Erythroblast (primary cell): ENCODE results near the gene SYDE2.

Experiments
- GATA1 ChIP-seq: IDR thresholded peaks from 2 replicates; pipeline ENCODE4 v1.6.1; 2011; ENCODE audit warnings: low read depth, mild to moderate bottlenecking, control low read depth, low read length, moderate library complexity
- POLR2A ChIP-seq: IDR thresholded peaks from 2 replicates; pipeline ENCODE4 v1.6.1; 2011; ENCODE audit warnings: mild to moderate bottlenecking, low read length

DNA sequence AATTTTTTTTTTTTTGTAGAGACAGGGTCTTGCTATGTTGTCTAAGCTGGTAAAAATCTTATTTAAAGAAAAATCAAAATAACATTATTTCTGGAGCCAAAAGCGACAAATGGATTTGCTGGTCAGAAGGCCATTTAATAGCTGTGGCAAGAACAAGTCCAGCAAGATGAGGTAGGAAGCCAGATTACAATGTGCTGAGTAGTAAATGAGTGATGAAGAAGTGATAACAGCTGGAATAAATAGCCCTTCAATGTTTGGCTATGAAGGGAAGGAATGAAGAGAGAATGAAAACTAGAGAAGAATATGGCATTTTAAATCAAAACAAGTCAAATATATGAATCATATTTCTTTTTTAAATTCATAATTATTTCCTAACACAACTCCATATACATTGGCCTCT lies 34.5 kb downstream of the SYDE2 start:
- TF ChIP-seq POLR2A = no peak
- no peak for TF ChIP-seq GATA1
